H1 (cell line): ENCODE measurements around the gene HMGXB3. TPM values are rescaled to one million over a fixed set of nuclear protein-coding genes. Genes with fewer than 3 reads are reported as not detected.

Experiments used
- CTCF ChIA-PET: fragments of 300-600 bp; sonication (Branson Sonifier 250); formaldehyde crosslinking; loops from one replicate; lab custom pipeline; 2021; ENCODE audit not compliant: partially characterized antibody; lab: Charles Lee
- POLR2A ChIA-PET: fragments of 300-600 bp; sonication (Branson Sonifier 250); formaldehyde crosslinking; loops from one replicate; lab custom pipeline; 2021; ENCODE audit warnings: inconsistent platforms; ENCODE audit not compliant: partially characterized antibody; lab: Charles Lee
- DNase-seq, 2 experiments: peaks; one replicate each; pipeline versions ENCODE4 v3.0.0 to v3.0.0-alpha.2; 2010 to 2022; ENCODE audit warnings: low spot score in 2 of 2, low read depth in 1 of 2, mixed read lengths in 1 of 2
- FAIRE-seq: peaks from 2 replicates; lab custom pipeline; 2011; peaks lifted over from hg19 to GRCh38; lab: Jason Lieb, UNC
- H2AFZ ChIP-seq: 2 replicates; pipeline ENCODE4 v1.8.1; 2012; ENCODE audit warnings: low read length, inconsistent platforms
- H2AK5ac ChIP-seq: 2 replicates; pipeline ENCODE4 v1.6.1; 2013; ENCODE audit warnings: low read depth, low read length
- H2BK120ac ChIP-seq: replicated peaks from 2 replicates; pipeline ENCODE3; 2013; ENCODE audit warnings: low read depth, low read length, inconsistent platforms
- H2BK12ac ChIP-seq: 2 replicates; pipeline ENCODE4 v1.6.1; 2013; ENCODE audit warnings: low read depth, low read length
- H2BK15ac ChIP-seq: 2 replicates; pipeline ENCODE4 v1.6.1; 2013; ENCODE audit warnings: low read length
- H2BK20ac ChIP-seq: 2 replicates; pipeline ENCODE4 v1.6.1; 2013; ENCODE audit warnings: low read length
- H2BK5ac ChIP-seq: 2 replicates; pipeline ENCODE4 v1.6.1; 2013; ENCODE audit warnings: low read depth, low read length
- H3K14ac ChIP-seq: 2 replicates; pipeline ENCODE4 v1.6.1; 2013; ENCODE audit warnings: inconsistent platforms; ENCODE audit not compliant: insufficient read length
- H3K18ac ChIP-seq: 2 replicates; pipeline ENCODE4 v1.6.1; 2013; ENCODE audit warnings: low read length; ENCODE audit errors: extremely low read depth
- H3K23ac ChIP-seq: 2 replicates; pipeline ENCODE4 v1.6.1; 2013; ENCODE audit warnings: inconsistent platforms; ENCODE audit not compliant: insufficient read length
- H3K23me2 ChIP-seq: 2 replicates; pipeline ENCODE4 v1.6.1; 2013; ENCODE audit warnings: low read depth, low read length
- H3K27ac ChIP-seq: 2 replicates; pipeline ENCODE4 v1.6.1; 2011; ENCODE audit warnings: low read depth, low read length, inconsistent platforms
- H3K27me3 ChIP-seq, 4 experiments: replicated peaks in 1 of 4; 1 replicate in 1 of 4; 2 replicates in 3 of 4; pipeline versions ENCODE4 v1.6.1 to v1.8.1; 2011 to 2013; ENCODE audit warnings: low read length in 3 of 4, mild to moderate bottlenecking in 3 of 4, inconsistent platforms in 2 of 4, mixed read lengths in 2 of 4, moderate library complexity in 1 of 4; ENCODE audit not compliant: control insufficient read depth in 3 of 4, insufficient read depth in 3 of 4; ENCODE audit errors: extremely low read depth in 1 of 4
- H3K36me3 ChIP-seq, 4 experiments: 2 replicates each; pipeline versions ENCODE4 v1.6.1 to v1.8.1; 2011 to 2013; ENCODE audit warnings: mild to moderate bottlenecking in 4 of 4, low read length in 3 of 4, moderate library complexity in 2 of 4, control low read depth in 1 of 4, inconsistent platforms in 1 of 4; ENCODE audit not compliant: insufficient read depth in 4 of 4, control insufficient read depth in 2 of 4
- H3K4ac ChIP-seq: replicated peaks from 2 replicates; pipeline ENCODE3; 2013; ENCODE audit warnings: low read length, low read depth, mixed read lengths, inconsistent platforms; ENCODE audit not compliant: insufficient read length
- H3K4me1 ChIP-seq, 4 experiments: replicated peaks in 1 of 4; 1 replicate in 1 of 4; 2 replicates in 3 of 4; pipeline versions ENCODE4 v1.6.1 to v1.8.1; 2011 to 2013; ENCODE audit warnings: low read length in 3 of 4, inconsistent platforms in 2 of 4, mixed read lengths in 1 of 4; ENCODE audit not compliant: insufficient read depth in 4 of 4, control insufficient read depth in 3 of 4
- H3K4me2 ChIP-seq, 2 experiments: 2 replicates each; pipeline versions ENCODE4 v1.6.1 to v1.8.1; 2011 to 2013; ENCODE audit warnings: low read depth in 2 of 2, low read length in 2 of 2, control low read depth in 1 of 2, inconsistent platforms in 1 of 2, mild to moderate bottlenecking in 1 of 2; ENCODE audit not compliant: insufficient read depth in 1 of 2
- H3K4me3 ChIP-seq, 4 experiments: fragments of 200-600, 300-600 bp in 1 of 4; sonication (generic), shearing (Covaris generic), sonication (Bioruptor Twin) in 1 of 4; 2 replicates each; pipeline versions ENCODE4 v1.5.1 to v1.8.1; 2011 to 2016; ENCODE audit warnings: low read length in 4 of 4, low read depth in 3 of 4, control low read depth in 2 of 4, inconsistent platforms in 2 of 4, mild to moderate bottlenecking in 2 of 4, mixed read lengths in 1 of 4, moderate library complexity in 1 of 4; ENCODE audit not compliant: insufficient read depth in 2 of 4; ENCODE audit errors: extremely low read depth in 1 of 4
- H3K56ac ChIP-seq: replicated peaks from 2 replicates; pipeline ENCODE3; 2013; ENCODE audit warnings: low read depth, mild to moderate bottlenecking, mixed read lengths, low read length, inconsistent platforms; ENCODE audit not compliant: insufficient read length
- H3K79me1 ChIP-seq: 2 replicates; pipeline ENCODE4 v1.6.1; 2013; ENCODE audit warnings: low read depth, low read length, control low read depth
- H3K79me2 ChIP-seq, 2 experiments: 2 replicates each; pipeline versions ENCODE4 v1.6.1 to v1.8.1; 2012 to 2013; ENCODE audit warnings: low read length in 2 of 2, mild to moderate bottlenecking in 2 of 2, inconsistent platforms in 1 of 2; ENCODE audit not compliant: insufficient read depth in 2 of 2, control insufficient read depth in 1 of 2
- H3K9ac ChIP-seq, 4 experiments: replicated peaks in 1 of 4; 1 replicate in 1 of 4; 2 replicates in 3 of 4; pipeline versions ENCODE4 v1.6.1 to v1.8.1; 2011 to 2013; ENCODE audit warnings: low read depth in 3 of 4, low read length in 3 of 4, control low read depth in 2 of 4, mild to moderate bottlenecking in 2 of 4, moderate library complexity in 2 of 4, inconsistent platforms in 1 of 4; ENCODE audit errors: extremely low read depth in 1 of 4
- H3K9me3 ChIP-seq, 2 experiments: 2 replicates each; pipeline versions ENCODE4 v1.6.1 to v1.8.1; 2012 to 2013; ENCODE audit warnings: mild to moderate bottlenecking in 2 of 2, moderate library complexity in 2 of 2, control low read depth in 1 of 2, inconsistent platforms in 1 of 2, low read depth in 1 of 2, low read length in 1 of 2, mixed read lengths in 1 of 2; ENCODE audit not compliant: insufficient read depth in 2 of 2
- H4K20me1 ChIP-seq, 2 experiments: replicated peaks in 1 of 2; 2 replicates each; pipeline versions ENCODE3 to v1.8.1; 2011 to 2013; ENCODE audit warnings: inconsistent platforms in 2 of 2, low read length in 2 of 2, mild to moderate bottlenecking in 1 of 2; ENCODE audit not compliant: insufficient read depth in 2 of 2, control insufficient read depth in 1 of 2
- H4K5ac ChIP-seq: 2 replicates; pipeline ENCODE4 v1.6.1; 2013; ENCODE audit warnings: low read length, low read depth, mixed read lengths, inconsistent platforms; ENCODE audit not compliant: insufficient read length
- H4K8ac ChIP-seq: 2 replicates; pipeline ENCODE4 v1.8.0; 2013; ENCODE audit warnings: mild to moderate bottlenecking, moderate library complexity, low read length, inconsistent platforms; ENCODE audit not compliant: insufficient read depth; ENCODE audit errors: extremely low read depth
- H4K91ac ChIP-seq: replicated peaks from 2 replicates; pipeline ENCODE3; 2013; ENCODE audit warnings: low read length, mixed read lengths, inconsistent platforms; ENCODE audit not compliant: insufficient read length
- CHD1 ChIP-seq: IDR thresholded peaks from 2 replicates; pipeline ENCODE4 v1.6.1; 2012; ENCODE audit warnings: low read depth, low read length, improper control_type of control experiment
- EZH2 ChIP-seq: fragments of 200-600 bp; sonication (generic); IDR thresholded peaks from 2 replicates; pipeline ENCODE4 v1.7.1; 2012; ENCODE audit warnings: low read depth, mild to moderate bottlenecking, moderate library complexity, low read length, inconsistent platforms; ENCODE audit not compliant: severe bottlenecking
- MAX ChIP-seq: IDR thresholded peaks from 2 replicates; pipeline ENCODE4 v1.6.1; 2012; ENCODE audit warnings: inconsistent platforms
- NANOG ChIP-seq: IDR thresholded peaks from 2 replicates; pipeline ENCODE4 v1.6.1; 2011; ENCODE audit warnings: low read length, low read depth, mild to moderate bottlenecking, inconsistent platforms; ENCODE audit not compliant: insufficient read depth, poor library complexity, severe bottlenecking
- NRF1 ChIP-seq: IDR thresholded peaks from 2 replicates; pipeline ENCODE4 v1.6.1; 2011; ENCODE audit warnings: mild to moderate bottlenecking, low read depth, low read length, improper control_type of control experiment
- RNF2 ChIP-seq: fragments of 200-900, 300-1000 bp; sonication (generic); IDR thresholded peaks from 2 replicates; pipeline ENCODE4 v1.7.1; 2016; ENCODE audit warnings: borderline replicate concordance, low read depth, mild to moderate bottlenecking, antibody characterized with exemption, low read length; ENCODE audit not compliant: poor library complexity, severe bottlenecking; ENCODE audit errors: missing control alignments
- TEAD4 ChIP-seq: IDR thresholded peaks from 2 replicates; pipeline ENCODE4 v1.6.1; 2012; ENCODE audit warnings: low read depth, low read length, inconsistent platforms, mixed read lengths
- USF2 ChIP-seq: IDR thresholded peaks from 2 replicates; pipeline ENCODE4 v1.6.1; 2011; ENCODE audit warnings: low read length, improper control_type of control experiment
- WGBS, 2 experiments: shearing (Covaris generic) in 1 of 2; methylation state at CpG; one replicate each; pipeline versions ENCODE4 v1.1.6 to v1.1.7; 2013 to 2015; ENCODE audit warnings: low lambda C conversion rate in 2 of 2, mixed read lengths in 2 of 2, inconsistent platforms in 1 of 2, low coverage in 1 of 2, missing lambda C conversion rate in 1 of 2; ENCODE audit not compliant: insufficient replicate concordance in 2 of 2, insufficient coverage in 1 of 2, insufficient read length in 1 of 2; ENCODE audit errors: extremely low coverage in 1 of 2, missing lambda C conversion rate in 1 of 2; 5-methylcytosine and 5-hydroxymethylcytosine counted together
- polyA plus RNA-seq, 7 experiments: library from polyadenylated mRNA; depleted of rRNA in 3 of 7; stranded (reverse) in 5 of 7; unstranded in 2 of 7; fragments of >200 nt in 5 of 7; fragments of 200-250 nt in 2 of 7; gene quantifications; 1 replicate in 5 of 7; 2 replicates in 1 of 7; 4 replicates in 1 of 7; pipeline versions ENCODE4 v1.2.1 to v1.2.3, GENCODE V29; 2011 to 2013; ENCODE audit warnings: missing spikeins in 2 of 7, mixed read lengths in 2 of 7
- total RNA-seq: library from RNA; stranded (reverse); fragmentation: NEBNext Ultra II Directional; extraction: Animal tissue kit (Norgen Biotek cat#: 25700); gene quantifications from 2 replicates; pipeline ENCODE4 v1.2.1, GENCODE V29; 2021

The HMGXB3 gene
- total and polyA plus RNA-seq, 2 of the 8 experiments (the other 6 are each of a cell fraction or from before 2014, with no cell fraction given): 26.8 to 28.0 TPM

GRCh38 chr5:150066901-150067396 lies 66.4 kb downstream of the HMGXB3 start:
- ChIA-PET CTCF (interaction anchor here (0.6 to 2.1 kb wide), 5 partner anchors 9 to 153 kb away, joined by 4 to 8 read pairs (median 4); no protein-coding TSS in a partner anchor), POLR2A (interaction anchor here (1.0 kb wide), 1 partner anchor 11 kb away, joined by 4 read pairs; no protein-coding TSS in a partner anchor)
- H4K20me1 ChIP-seq: no peaks in the 10 kb centered on the region
- no peak overlapping the region for H3K18ac ChIP-seq
- H3K27me3 ChIP-seq: no peaks in the 10 kb centered on the region; a peak in 1 of 7 replicates
- DNase-seq (no peak), FAIRE-seq (no peak)
- no peak overlapping the region for H2BK15ac ChIP-seq
- H3K4ac ChIP-seq: peak overlapping the region; percentile 39
- no peak overlapping the region for H3K4me2 ChIP-seq
- H2BK20ac ChIP-seq: no peak overlapping the region
- no peak overlapping the region for H2BK12ac ChIP-seq
- H2BK120ac ChIP-seq: no peak overlapping the region
- no peaks in the 10 kb centered on the region for H3K36me3 ChIP-seq
- no peak overlapping the region for H2AFZ ChIP-seq
- H3K9ac ChIP-seq: no peak overlapping the region
- no peaks in the 10 kb centered on the region for H3K9me3 ChIP-seq
- H3K23me2 ChIP-seq: no peaks in the 10 kb centered on the region
- no peak overlapping the region for H4K5ac ChIP-seq
- 79% methylated on average over 2 of the region's 2 CpGs; no CpG with 5 or more reads in 1 of the 2 experiments for WGBS, 2 experiments
- no peaks in the 10 kb centered on the region for H3K79me2 ChIP-seq
- no peak overlapping the region for H4K91ac ChIP-seq
- no peak overlapping the region for H3K27ac ChIP-seq
- H2BK5ac ChIP-seq: no peak overlapping the region
- no peak overlapping the region for H3K23ac ChIP-seq
- no peak overlapping the region for H3K4me3 ChIP-seq
- no peak overlapping the region for H3K14ac ChIP-seq
- H3K56ac ChIP-seq: no peak overlapping the region
- H3K79me1 ChIP-seq: no peaks in the 10 kb centered on the region
- peaks cover 0 to 18% (median 4%) of the 10 kb centered on the region in 4 experiments; a peak in 5 of 7 replicates for H3K4me1 ChIP-seq
- no peak overlapping the region for H4K8ac ChIP-seq
- no peak overlapping the region for H2AK5ac ChIP-seq
- TF ChIP-seq TEAD4 (no peak), NANOG (no peak), NRF1 (no peak), USF2 (no peak), EZH2 (no peak), MAX (no peak), RNF2 (no peak), CHD1 (no peak)
